Measurements from ENCODE around the gene IGFL2.
"Not testable (repeated sequence)": the region's sequence is repeated elsewhere in the genome, so short reads cannot be mapped to it uniquely, and the experiment has no call there.

Gene IGFL2

GRCh38 chr19:46189971-46190888 lies 42.2 kb downstream of the IGFL2 start:
- no peak for DNase-seq (ENCODE audit: low read depth, low spot score)

GRCh38 chr19:46191356-46191755 lies 43.3 kb downstream of the IGFL2 start:
- DNase-seq (ENCODE audit: low read depth, low spot score), result no peak

- no peak for DNase-seq (ENCODE audit: low read depth, low spot score)
Observed at GRCh38 chr19:46191972-46192371, 43.9 kb downstream of the IGFL2 start.

GRCh38 chr19:46192626-46192991 lies 44.6 kb downstream of the IGFL2 start:
- DNase-seq (ENCODE audit: low read depth, low spot score), result not testable (repeated sequence)

GRCh38 chr19:46192992-46193650 lies 45.1 kb downstream of the IGFL2 start:
- no peak for DNase-seq (ENCODE audit: low read depth, low spot score)

- DNase-seq (ENCODE audit: low read depth, low spot score), result no peak
Observed at GRCh38 chr19:46193678-46194077, 45.6 kb downstream of the IGFL2 start.

- no peak for DNase-seq (ENCODE audit: low read depth, low spot score)
Observed at GRCh38 chr19:46195104-46195503, 47.1 kb downstream of the IGFL2 start.

GRCh38 chr19:46195919-46196318 lies 47.9 kb downstream of the IGFL2 start:
- not testable (repeated sequence) for DNase-seq (ENCODE audit: low read depth, low spot score)

- DNase-seq (ENCODE audit: low read depth, low spot score), result no peak
Observed at GRCh38 chr19:46196410-46197124, 48.5 kb downstream of the IGFL2 start.

GRCh38 chr19:46197314-46198070 lies 49.5 kb downstream of the IGFL2 start:
- no peak for DNase-seq (ENCODE audit: low read depth, low spot score)

GRCh38 chr19:46198756-46199155 lies 50.7 kb downstream of the IGFL2 start:
- no peak for DNase-seq (ENCODE audit: low read depth, low spot score)

GRCh38 chr19:46201454-46202310 lies 53.6 kb downstream of the IGFL2 start:
- no peak for DNase-seq (ENCODE audit: low read depth, low spot score)

- DNase-seq (ENCODE audit: low read depth, low spot score), result no peak
Observed at GRCh38 chr19:46202426-46202825, 54.4 kb downstream of the IGFL2 start.

- no peak for DNase-seq (ENCODE audit: low read depth, low spot score)
Observed at GRCh38 chr19:46202872-46203860, 55.1 kb downstream of the IGFL2 start.

GRCh38 chr19:46204008-46204407 lies 56.0 kb downstream of the IGFL2 start:
- no peak for DNase-seq (ENCODE audit: low read depth, low spot score)

GRCh38 chr19:46205183-46205984 lies 57.3 kb downstream of the IGFL2 start:
- no peak for DNase-seq (ENCODE audit: low read depth, low spot score)

GRCh38 chr19:46206176-46206575 lies 58.1 kb downstream of the IGFL2 start:
- no peak for DNase-seq (ENCODE audit: low read depth, low spot score)

GRCh38 chr19:46206682-46207081 lies 58.6 kb downstream of the IGFL2 start:
- DNase-seq (ENCODE audit: low read depth, low spot score), result no peak

- not testable (repeated sequence) for DNase-seq (ENCODE audit: low read depth, low spot score)
Observed at GRCh38 chr19:46207858-46208257, 59.8 kb downstream of the IGFL2 start.

All from smooth muscle cell of the brain vasculature (primary cell).